Measurements from ENCODE around the gene SURF1. TPM values are rescaled to one million over a fixed set of nuclear protein-coding genes. Genes with fewer than 3 reads are reported as not detected.

SURF1 gene
- total RNA-seq, 4 donors from 2014 or later, result 50.4 to 86.4 (median 69.2) TPM

GRCh38 chr9:133371261-133371711, 15.0 kb upstream of the SURF1 start:
- 64% methylated on average over 12 of the region's 12 CpGs for WGBS

DNA sequence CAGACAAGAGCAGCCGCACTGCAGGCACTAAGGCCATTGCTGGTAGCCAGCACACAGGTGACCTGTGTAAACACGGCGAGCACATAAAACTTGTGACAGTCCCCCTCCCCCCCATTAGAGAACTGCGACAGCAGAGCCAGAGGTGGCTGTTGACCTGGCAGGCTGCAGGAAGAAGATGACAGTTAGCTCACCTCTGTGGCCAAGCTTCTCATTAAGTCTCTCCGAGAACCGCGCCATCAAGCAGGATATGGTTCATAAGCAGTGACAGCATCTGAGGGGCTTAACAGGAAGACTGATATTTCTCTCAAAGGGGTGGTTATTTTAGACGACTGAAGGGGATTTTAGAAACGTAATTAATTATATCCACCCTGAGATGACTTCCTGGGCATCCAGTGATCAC, 14.4 kb upstream of the SURF1 start:
- H3K4me1 ChIP-seq, result peaks cover 61 to 90% (median 77%) of the 10 kb centered on the region in 4 donors
- H3K4me3 ChIP-seq, result no peak overlapping the region
- no peak for DNase-seq (ENCODE audit: extremely low spot score)
- 59% methylated on average over 9 of the region's 9 CpGs for WGBS
- no peak overlapping the region for H3K27ac ChIP-seq (replicated peaks in 1 of 4)
- H3K27me3 ChIP-seq, result no peaks in the 10 kb centered on the region
- no peaks in the 10 kb centered on the region for H3K9me3 ChIP-seq
- peaks cover 15 to 47% (median 39%) of the 10 kb centered on the region in 4 donors for H3K36me3 ChIP-seq
- TF ChIP-seq EP300 (IDR thresholded peaks at IDR 0.05) (no peak), POLR2AphosphoS5 (IDR thresholded peaks at IDR 0.05) (no peak), POLR2A (IDR thresholded peaks at IDR 0.05; ENCODE audit: low read depth) (no peak)
- TF ChIP-seq, protein P1, sequence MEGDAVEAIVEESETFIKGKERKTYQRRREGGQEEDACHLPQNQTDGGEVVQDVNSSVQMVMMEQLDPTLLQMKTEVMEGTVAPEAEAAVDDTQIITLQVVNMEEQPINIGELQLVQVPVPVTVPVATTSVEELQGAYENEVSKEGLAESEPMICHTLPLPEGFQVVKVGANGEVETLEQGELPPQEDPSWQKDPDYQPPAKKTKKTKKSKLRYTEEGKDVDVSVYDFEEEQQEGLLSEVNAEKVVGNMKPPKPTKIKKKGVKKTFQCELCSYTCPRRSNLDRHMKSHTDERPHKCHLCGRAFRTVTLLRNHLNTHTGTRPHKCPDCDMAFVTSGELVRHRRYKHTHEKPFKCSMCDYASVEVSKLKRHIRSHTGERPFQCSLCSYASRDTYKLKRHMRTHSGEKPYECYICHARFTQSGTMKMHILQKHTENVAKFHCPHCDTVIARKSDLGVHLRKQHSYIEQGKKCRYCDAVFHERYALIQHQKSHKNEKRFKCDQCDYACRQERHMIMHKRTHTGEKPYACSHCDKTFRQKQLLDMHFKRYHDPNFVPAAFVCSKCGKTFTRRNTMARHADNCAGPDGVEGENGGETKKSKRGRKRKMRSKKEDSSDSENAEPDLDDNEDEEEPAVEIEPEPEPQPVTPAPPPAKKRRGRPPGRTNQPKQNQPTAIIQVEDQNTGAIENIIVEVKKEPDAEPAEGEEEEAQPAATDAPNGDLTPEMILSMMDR (IDR thresholded peaks at IDR 0.05), result no peak
- intact Hi-C loops (cut with DNase I), result no loop called here

More at GRCh38 chr9:133371261-133371711, 15.0 kb upstream of the SURF1 start:
- H3K4me3 ChIP-seq, result no peak overlapping the region
- DNase-seq (ENCODE audit: extremely low spot score), result no peak
- H3K36me3 ChIP-seq, result peaks cover 9 to 41% (median 33%) of the 10 kb centered on the region in 4 donors
- no peak overlapping the region for H3K27ac ChIP-seq (replicated peaks in 1 of 4)
- TF ChIP-seq POLR2A (IDR thresholded peaks at IDR 0.05; ENCODE audit: low read depth), result no peak
- TF ChIP-seq, protein P1 (IDR thresholded peaks at IDR 0.05), result no peak
- TF ChIP-seq POLR2AphosphoS5 (IDR thresholded peaks at IDR 0.05), result no peak
- TF ChIP-seq EP300 (IDR thresholded peaks at IDR 0.05), result no peak
- H3K4me1 ChIP-seq, result peaks cover 62 to 90% (median 77%) of the 10 kb centered on the region in 4 donors
- no peaks in the 10 kb centered on the region for H3K9me3 ChIP-seq
- intact Hi-C loops (cut with DNase I), result no loop called here
- H3K27me3 ChIP-seq, result no peaks in the 10 kb centered on the region

DNA sequence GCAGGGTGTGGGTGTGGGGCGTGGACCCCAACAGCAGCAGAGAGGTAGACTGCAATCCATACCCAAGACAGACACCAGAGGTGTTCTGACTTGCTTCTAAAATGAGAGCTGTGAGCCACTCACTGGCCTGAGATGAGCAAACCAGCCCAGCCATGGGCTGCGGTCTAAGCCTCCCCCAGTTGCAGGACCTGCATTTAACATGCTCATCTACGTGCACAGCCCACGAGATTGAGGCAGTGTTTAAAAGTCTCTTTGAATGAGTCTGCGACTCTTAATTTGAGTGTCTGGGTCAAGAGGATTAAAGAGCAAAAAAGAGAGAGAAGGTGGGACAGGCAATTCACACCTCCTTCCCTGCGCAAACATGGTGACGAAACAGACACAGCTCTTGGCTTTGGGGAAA, 13.6 kb upstream of the SURF1 start:
- peaks cover 61 to 85% (median 75%) of the 10 kb centered on the region in 4 donors for H3K4me1 ChIP-seq
- H3K9me3 ChIP-seq, result no peaks in the 10 kb centered on the region
- DNase-seq (ENCODE audit: extremely low spot score), result no peak
- H3K4me3 ChIP-seq, result no peak overlapping the region
- no peaks in the 10 kb centered on the region for H3K27me3 ChIP-seq
- peaks cover 19 to 55% (median 46%) of the 10 kb centered on the region in 4 donors for H3K36me3 ChIP-seq
- no peak for TF ChIP-seq POLR2A (IDR thresholded peaks at IDR 0.05; ENCODE audit: low read depth)
- TF ChIP-seq POLR2AphosphoS5 (IDR thresholded peaks at IDR 0.05), result no peak
- TF ChIP-seq, protein P1 (IDR thresholded peaks at IDR 0.05), result no peak
- no peak for TF ChIP-seq EP300 (IDR thresholded peaks at IDR 0.05)
- 91% methylated on average over 7 of the region's 7 CpGs for WGBS
- intact Hi-C loops (cut with DNase I), result no loop called here
- H3K27ac ChIP-seq (replicated peaks in 1 of 4), result no peak overlapping the region

GRCh38 chr9:133369422-133369821, 13.1 kb upstream of the SURF1 start:
- Histone ChIP-seq H3K4me1 (peaks cover 57 to 80% (median 70%) of the 10 kb centered on the region in 4 donors), H3K4me3 (no peak overlapping the region), H3K9me3 (no peaks in the 10 kb centered on the region), H3K27me3 (no peaks in the 10 kb centered on the region), H3K36me3 (peaks cover 24 to 60% (median 51%) of the 10 kb centered on the region in 4 donors), H3K27ac (replicated peaks in 1 of 4) (no peak overlapping the region)
- intact Hi-C loops (cut with DNase I), result no loop called here
- WGBS, result 86% methylated on average over 6 of the region's 6 CpGs
- TF ChIP-seq POLR2AphosphoS5 (IDR thresholded peaks at IDR 0.05) (no peak), EP300 (IDR thresholded peaks at IDR 0.05) (no peak)
- TF ChIP-seq, protein P1 (IDR thresholded peaks at IDR 0.05), result no peak
- no peak for DNase-seq (ENCODE audit: extremely low spot score)

All from esophagus muscularis mucosa (tissue), 4 donors.